H1 (cell line): Measurements from ENCODE around the gene F2. TPM values are rescaled to one million over a fixed set of nuclear protein-coding genes. Genes with fewer than 3 reads are reported as not detected.

ENCODE experiments used
- GTF2F1 ChIP-seq: IDR thresholded peaks from 2 replicates; pipeline ENCODE4 v1.6.1; 2012; ENCODE audit warnings: low read depth, low read length, improper control_type of control experiment, borderline replicate concordance
- SP4 ChIP-seq: IDR thresholded peaks from 2 replicates; pipeline ENCODE4 v1.6.1; 2012; ENCODE audit warnings: low read length, inconsistent platforms
- SRF ChIP-seq: IDR thresholded peaks from 2 replicates; pipeline ENCODE4 v1.6.1; 2011; ENCODE audit warnings: mild to moderate bottlenecking, low read depth, low read length, moderate library complexity
- polyA plus RNA-seq, 7 experiments: library from polyadenylated mRNA; depleted of rRNA in 3 of 7; stranded (reverse) in 5 of 7; unstranded in 2 of 7; fragments of >200 nt in 5 of 7; fragments of 200-250 nt in 2 of 7; gene quantifications; 1 replicate in 5 of 7; 2 replicates in 1 of 7; 4 replicates in 1 of 7; pipeline versions ENCODE4 v1.2.1 to v1.2.3, GENCODE V29; 2011 to 2013; ENCODE audit warnings: missing spikeins in 2 of 7, mixed read lengths in 2 of 7
- total RNA-seq: library from RNA; stranded (reverse); fragmentation: NEBNext Ultra II Directional; extraction: Animal tissue kit (Norgen Biotek cat#: 25700); gene quantifications from 2 replicates; pipeline ENCODE4 v1.2.1, GENCODE V29; 2021

F2 gene
- total and polyA plus RNA-seq, 2 of the 8 experiments (the other 6 are each of a cell fraction or from before 2014, with no cell fraction given) = 0.11 TPM; not detected in 1

DNA sequence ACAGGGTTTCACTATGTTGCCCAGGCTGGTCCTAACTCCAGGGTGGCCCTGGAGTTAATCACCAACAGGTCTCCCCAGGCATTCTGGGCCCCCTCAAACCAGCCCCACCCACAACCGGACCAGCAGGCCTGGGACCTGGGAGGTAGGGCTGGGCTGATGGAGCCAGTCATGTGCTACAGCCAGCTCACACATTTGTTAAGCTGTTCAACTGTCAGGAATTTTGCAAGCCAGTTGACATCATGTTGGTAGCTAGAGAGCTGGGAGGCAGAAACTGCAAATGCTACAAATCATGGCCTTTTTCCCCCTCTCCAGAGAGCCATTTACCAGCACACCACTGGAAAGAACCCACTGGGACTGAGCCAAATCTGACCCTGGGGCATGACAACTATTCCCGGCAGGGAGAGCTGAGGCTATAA, 25.4 kb upstream of the F2 start (continued):
- TF ChIP-seq SP4 (no peak), GTF2F1 (no peak), SRF (no peak)
